ENCODE results near the gene SPG11.
"Not testable (repeated sequence)": the region's sequence is repeated elsewhere in the genome, so short reads cannot be mapped to it uniquely, and the experiment has no call there.

Gene SPG11

GRCh38 chr15:44663410-44664308 is at the start of gene SPG11:
Gene SPG11 (minus strand): TSS chr15:44663662. CDS start chr15:44663647, 15 bp downstream.
- DNase-seq (ENCODE audit: low read depth), result peak; percentile 98

DNA sequence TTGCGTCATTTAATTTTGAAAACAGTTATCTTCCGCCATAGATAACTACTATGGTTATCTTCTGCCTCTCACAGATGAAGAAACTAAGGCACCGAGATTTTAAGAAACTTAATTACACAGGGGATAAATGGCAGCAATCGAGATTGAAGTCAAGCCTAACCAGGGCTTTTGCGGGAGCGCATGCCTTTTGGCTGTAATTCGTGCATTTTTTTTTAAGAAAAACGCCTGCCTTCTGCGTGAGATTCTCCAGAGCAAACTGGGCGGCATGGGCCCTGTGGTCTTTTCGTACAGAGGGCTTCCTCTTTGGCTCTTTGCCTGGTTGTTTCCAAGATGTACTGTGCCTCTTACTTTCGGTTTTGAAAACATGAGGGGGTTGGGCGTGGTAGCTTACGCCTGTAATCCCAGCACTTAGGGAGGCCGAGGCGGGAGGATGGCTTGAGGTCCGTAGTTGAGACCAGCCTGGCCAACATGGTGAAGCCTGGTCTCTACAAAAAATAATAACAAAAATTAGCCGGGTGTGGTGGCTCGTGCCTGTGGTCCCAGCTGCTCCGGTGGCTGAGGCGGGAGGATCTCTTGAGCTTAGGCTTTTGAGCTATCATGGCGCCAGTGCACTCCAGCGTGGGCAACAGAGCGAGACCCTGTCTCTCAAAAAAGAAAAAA is 49.0 kb upstream of the SPG11 start:
- peak; percentile 90 for DNase-seq (ENCODE audit: low read depth)

- DNase-seq (ENCODE audit: low read depth), result peak; percentile 52
These were observed 48.4 kb upstream of the SPG11 start for GRCh38 chr15:44711743-44712345.

DNA sequence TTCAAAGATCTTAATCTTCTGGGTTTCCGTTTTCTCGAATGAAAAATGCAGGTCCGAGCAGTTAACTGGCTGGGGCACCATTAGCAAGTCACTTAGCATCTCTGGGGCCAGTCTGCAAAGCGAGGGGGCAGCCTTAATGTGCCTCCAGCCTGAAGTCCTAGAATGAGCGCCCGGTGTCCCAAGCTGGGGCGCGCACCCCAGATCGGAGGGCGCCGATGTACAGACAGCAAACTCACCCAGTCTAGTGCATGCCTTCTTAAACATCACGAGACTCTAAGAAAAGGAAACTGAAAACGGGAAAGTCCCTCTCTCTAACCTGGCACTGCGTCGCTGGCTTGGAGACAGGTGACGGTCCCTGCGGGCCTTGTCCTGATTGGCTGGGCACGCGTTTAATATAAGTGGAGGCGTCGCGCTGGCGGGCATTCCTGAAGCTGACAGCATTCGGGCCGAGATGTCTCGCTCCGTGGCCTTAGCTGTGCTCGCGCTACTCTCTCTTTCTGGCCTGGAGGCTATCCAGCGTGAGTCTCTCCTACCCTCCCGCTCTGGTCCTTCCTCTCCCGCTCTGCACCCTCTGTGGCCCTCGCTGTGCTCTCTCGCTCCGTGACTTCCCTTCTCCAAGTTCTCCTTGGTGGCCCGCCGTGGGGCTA is 47.8 kb upstream of the SPG11 start, which contains the start of the genes B2M and PATL2:
Gene B2M (plus strand): TSS at position 422 of the 647 bp plus-strand sequence. CDS start 30 bp downstream, at position 452.
Gene PATL2 (minus strand): TSS at position 228 of the 647 bp plus-strand sequence. CDS start 34,833 bp downstream, outside the sequence.
- peak; percentile 96 for DNase-seq (ENCODE audit: low read depth)

DNA sequence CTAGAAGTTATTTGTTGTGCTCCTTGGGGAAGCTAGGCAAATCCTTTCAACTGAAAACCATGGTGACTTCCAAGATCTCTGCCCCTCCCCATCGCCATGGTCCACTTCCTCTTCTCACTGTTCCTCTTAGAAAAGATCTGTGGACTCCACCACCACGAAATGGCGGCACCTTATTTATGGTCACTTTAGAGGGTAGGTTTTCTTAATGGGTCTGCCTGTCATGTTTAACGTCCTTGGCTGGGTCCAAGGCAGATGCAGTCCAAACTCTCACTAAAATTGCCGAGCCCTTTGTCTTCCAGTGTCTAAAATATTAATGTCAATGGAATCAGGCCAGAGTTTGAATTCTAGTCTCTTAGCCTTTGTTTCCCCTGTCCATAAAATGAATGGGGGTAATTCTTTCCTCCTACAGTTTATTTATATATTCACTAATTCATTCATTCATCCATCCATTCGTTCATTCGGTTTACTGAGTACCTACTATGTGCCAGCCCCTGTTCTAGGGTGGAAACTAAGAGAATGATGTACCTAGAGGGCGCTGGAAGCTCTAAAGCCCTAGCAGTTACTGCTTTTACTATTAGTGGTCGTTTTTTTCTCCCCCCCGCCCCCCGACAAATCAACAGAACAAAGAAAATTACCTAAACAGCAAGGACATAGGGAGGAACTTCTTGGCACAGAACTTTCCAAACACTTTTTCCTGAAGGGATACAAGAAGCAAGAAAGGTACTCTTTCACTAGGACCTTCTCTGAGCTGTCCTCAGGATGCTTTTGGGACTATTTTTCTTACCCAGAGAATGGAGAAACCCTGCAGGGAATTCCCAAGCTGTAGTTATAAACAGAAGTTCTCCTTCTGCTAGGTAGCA is 47.0 kb upstream of the SPG11 start:
- DNase-seq (ENCODE audit: low read depth), result peak; percentile 26

DNA sequence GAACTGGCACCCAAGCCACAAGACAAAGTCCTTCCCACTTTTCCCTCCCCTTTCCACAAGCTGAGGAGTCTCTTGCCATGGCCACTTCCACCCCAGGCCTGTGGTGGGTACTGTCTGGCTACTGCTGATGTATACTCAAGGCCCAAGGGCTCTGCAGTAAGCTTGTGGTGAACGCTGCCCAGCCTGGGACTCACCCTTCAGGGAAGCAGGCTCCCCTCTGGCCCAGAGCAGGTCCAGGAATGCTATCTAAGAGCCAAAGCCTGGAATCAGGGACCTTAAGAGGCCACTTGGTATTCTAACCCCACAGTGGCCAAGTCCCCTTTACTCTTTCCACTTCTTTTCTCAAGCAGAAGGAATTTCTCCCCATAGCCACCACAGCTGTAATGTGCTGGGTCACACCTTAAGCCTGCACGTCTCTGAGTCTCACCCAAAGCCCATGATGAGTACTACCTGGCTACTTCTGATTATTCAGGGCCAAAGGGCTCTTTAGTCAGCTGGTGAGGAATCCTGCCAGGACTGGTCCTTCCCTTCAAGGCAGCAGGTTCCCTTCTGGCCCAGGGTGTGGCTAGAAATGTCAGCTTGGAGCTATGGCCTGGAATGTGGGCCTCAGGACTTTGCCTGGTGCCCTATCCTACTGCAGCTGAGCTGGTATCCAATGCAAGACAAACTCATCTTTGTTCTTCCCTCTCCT is 43.6 kb upstream of the SPG11 start:
- DNase-seq (ENCODE audit: low read depth), result no peak

DNA sequence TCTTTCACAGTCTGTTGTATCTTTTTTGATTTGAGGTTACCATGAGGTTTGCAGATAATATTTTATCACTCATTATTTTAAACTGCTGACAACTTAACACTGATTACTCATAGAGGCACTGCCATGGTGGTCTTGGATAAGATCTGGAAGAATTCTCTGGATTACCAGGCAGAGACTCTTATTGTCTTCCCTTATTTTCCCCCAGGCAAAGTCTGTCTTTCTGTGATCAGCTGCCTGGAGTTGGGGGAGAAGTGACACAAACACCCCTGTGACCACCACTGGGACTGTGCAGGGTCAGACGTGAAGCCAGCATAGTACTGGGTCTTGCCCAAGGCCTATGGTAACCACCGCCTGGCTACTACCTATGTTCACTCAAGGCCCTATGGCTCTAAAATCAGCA is 42.9 kb upstream of the SPG11 start:
- DNase-seq (ENCODE audit: low read depth), result no peak

DNA sequence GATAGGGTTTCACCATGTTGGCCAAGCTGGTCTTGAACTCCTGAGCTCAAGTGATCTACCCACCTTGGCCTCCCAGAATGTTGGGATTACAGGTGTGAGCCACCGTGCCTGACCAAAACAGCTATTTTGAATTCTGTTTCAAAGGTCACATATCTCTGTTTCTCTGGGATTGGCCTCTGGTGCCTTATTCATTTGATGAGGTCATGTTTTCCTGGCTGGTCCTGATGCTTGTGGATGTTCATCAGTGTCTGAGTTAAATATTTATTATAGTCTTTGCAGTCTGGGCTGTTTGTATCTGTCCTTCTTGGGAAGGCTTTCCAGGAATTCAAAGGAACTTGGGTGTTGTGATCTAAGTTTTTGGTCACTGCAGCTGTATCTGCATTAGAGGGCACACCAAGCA is 42.5 kb upstream of the SPG11 start:
- DNase-seq (ENCODE audit: low read depth), result no peak

- not testable (repeated sequence) for DNase-seq (ENCODE audit: low read depth)
These were observed 37.2 kb upstream of the SPG11 start for GRCh38 chr15:44700676-44701075.

- DNase-seq (ENCODE audit: low read depth), result no peak
These were observed 35.2 kb upstream of the SPG11 start for GRCh38 chr15:44698641-44699040.

DNA sequence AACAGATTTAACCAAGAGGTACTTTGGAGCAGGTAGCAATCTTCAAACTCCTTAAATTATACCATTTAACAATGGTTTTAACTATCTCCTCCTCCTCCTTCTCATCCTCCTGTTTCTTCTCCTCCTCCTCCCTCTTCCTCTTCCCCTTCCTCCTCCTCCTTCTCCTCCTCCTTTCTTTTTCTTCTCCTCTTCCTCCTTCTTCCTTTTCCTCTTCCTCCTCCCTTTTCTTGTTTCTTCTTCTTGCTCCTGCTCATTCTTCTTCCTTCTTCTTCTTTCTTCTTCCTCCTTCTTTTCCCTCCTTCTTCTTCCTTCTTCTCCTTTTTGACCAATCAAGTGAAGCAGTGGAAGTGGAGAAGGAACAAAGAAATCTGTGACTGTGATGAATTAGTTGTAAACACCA is 33.6 kb upstream of the SPG11 start:
- DNase-seq (ENCODE audit: low read depth), result no peak

DNA sequence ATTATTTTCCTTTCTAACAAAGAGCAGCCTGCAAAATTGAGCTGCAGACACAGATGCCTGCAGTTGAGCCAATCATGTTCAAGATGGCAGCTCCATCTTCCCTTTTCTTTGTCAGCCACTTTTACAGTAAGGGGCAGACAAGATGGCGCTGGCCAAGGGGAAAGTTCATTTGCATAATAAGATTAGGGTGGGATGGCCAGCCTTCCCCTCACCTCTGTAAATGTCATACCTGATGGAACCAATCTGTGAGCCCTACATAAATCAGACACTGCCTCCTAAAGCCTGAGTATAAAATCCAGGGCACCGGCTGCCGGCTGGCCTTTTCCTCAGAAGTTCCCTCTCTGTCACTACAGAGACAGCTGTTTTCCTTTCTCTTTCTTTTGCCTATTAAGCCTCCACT is 31.8 kb upstream of the SPG11 start:
- DNase-seq (ENCODE audit: low read depth), result no peak

- DNase-seq (ENCODE audit: low read depth), result peak; percentile 20
These were observed 31.0 kb upstream of the SPG11 start for GRCh38 chr15:44694416-44694815.

GRCh38 chr15:44692659-44693058 is 29.2 kb upstream of the SPG11 start:
- DNase-seq (ENCODE audit: low read depth), result no peak

DNA sequence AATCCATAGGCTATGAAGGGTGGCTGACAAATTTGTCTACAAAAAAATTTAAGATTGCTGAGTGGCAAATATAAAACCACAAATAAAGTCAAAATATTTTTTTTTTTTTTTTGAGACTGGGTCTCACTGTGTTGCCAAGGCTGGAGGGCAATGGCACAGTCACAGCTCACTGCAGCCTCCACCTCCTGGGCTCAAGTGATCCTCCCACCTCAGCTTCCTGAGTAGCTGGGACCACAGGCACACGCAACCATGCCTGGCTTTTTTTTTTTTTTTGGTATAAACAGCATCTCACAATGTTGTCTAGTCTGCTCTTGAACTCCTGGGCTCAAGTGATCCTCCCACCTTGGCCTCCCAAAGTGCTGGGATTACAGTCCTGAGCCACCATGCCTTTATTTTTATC is 26.8 kb upstream of the SPG11 start:
- not testable (repeated sequence) for DNase-seq (ENCODE audit: low read depth)

DNA sequence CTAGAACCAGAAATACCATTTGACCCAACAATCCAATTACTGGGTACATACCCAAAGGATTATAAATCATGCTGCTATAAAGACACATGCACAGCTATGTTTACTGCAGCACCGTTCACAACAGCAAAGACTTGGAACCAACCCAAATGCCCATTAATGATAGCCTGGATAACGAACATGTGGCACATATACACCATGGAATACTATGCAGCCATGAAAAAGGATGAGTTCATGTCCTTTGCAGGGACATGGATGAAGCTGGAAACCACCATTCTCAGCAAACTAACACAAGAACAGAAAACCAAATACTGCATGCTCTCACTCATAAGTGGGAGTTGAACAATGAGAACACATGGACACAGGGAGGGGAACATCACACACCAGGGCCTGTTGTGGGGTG is 25.9 kb upstream of the SPG11 start:
- DNase-seq (ENCODE audit: low read depth), result not testable (repeated sequence)

DNA sequence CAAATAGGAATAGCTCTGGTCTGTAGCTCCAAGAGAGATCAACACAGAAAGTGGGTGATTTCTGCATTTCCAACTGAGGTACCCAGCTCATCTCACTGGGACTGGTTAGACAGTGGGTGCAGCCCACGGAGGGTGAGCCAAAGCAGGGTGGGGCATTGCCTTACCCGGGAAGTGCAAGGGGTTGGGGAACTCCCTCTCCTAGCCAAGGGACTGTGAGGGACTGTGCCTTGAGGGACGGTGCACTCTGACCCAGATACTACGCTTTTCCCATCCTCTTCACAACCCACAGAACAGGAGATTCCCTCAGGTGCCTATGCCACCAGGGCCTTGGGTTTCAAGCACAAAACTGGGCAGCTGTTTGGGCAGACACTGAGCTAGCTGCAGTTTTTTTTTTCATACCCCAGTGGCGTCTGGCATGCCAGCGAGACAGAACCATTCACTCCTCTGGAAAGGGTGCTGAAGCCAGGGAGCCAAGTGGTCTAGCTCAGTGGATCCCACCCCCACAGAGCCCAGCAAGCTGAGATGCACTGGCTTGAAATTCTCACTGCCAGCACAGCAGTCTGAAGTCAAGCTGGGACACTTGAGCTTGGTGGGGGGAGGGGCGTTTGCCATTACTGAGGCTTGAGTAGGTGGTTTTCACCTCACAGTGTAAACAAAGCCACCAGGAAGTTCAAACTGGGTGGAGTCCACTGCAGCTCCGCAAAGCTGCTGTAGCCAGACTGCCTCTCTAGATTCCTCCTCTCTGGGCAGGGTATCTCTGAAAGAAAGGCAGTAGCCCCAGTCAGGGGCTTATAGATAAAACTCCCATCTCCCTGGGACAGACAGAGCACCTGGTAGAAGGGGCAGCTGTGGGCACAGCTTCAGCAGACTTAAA is 19.6 kb upstream of the SPG11 start:
- peak; percentile 10 for DNase-seq (ENCODE audit: low read depth)

- DNase-seq (ENCODE audit: low read depth), result no peak
These were observed 18.7 kb upstream of the SPG11 start for GRCh38 chr15:44682211-44682610.

- DNase-seq (ENCODE audit: low read depth), result no peak
These were observed 13.2 kb upstream of the SPG11 start for GRCh38 chr15:44676676-44677075.

- DNase-seq (ENCODE audit: low read depth), result no peak
These were observed 12.4 kb upstream of the SPG11 start for GRCh38 chr15:44675911-44676310.

Measured in EH (cell line).